Fibroblast of lung (primary cell): ENCODE data around the gene SERPINH1. TPM values are rescaled to one million over a fixed set of nuclear protein-coding genes. Genes with fewer than 3 reads are reported as not detected.
"Not testable (repeated sequence)": the region's sequence is repeated elsewhere in the genome, so short reads cannot be mapped to it uniquely, and the experiment has no call there.

ENCODE experiments used
- DNase-seq, 2 donors: peaks; one replicate each; pipeline versions ENCODE4 v3.0.0 to v3.0.0-alpha.2; 2010; ENCODE audit warnings: low read depth in 2 of 2
- H2AFZ ChIP-seq: 2 replicates; pipeline ENCODE4 v1.5.1; 2012; ENCODE audit warnings: low read length, control low read depth, inconsistent platforms
- H3K27ac ChIP-seq: 2 replicates; pipeline ENCODE4 v1.5.1; 2011; ENCODE audit warnings: low read length, control low read depth; ENCODE audit not compliant: insufficient read depth
- H3K27me3 ChIP-seq: 2 replicates; pipeline ENCODE4 v1.5.1; 2011; ENCODE audit warnings: mild to moderate bottlenecking, low read length; ENCODE audit not compliant: control insufficient read depth, insufficient read depth
- H3K36me3 ChIP-seq: 2 replicates; pipeline ENCODE4 v1.5.1; 2011; ENCODE audit warnings: low read length; ENCODE audit not compliant: control insufficient read depth, insufficient read depth
- H3K4me1 ChIP-seq: 2 replicates; pipeline ENCODE4 v1.5.1; 2011; ENCODE audit warnings: low read length; ENCODE audit not compliant: control insufficient read depth, insufficient read depth; ENCODE audit errors: extremely low read depth
- H3K4me2 ChIP-seq: 2 replicates; pipeline ENCODE4 v1.5.1; 2011; ENCODE audit warnings: low read length, control low read depth; ENCODE audit not compliant: insufficient read depth; ENCODE audit errors: extremely low read depth
- H3K4me3 ChIP-seq, 4 experiments: fragments of 200-600 bp in 1 of 4; sonication (generic) in 1 of 4; replicated peaks in 1 of 4; 2 replicates each; pipeline ENCODE4 v1.5.1; 2011 to 2016; ENCODE audit warnings: low read length in 4 of 4, low read depth in 3 of 4, mild to moderate bottlenecking in 3 of 4, control low read depth in 2 of 4, inconsistent platforms in 1 of 4, mixed read lengths in 1 of 4; ENCODE audit not compliant: insufficient read depth in 1 of 4; ENCODE audit errors: control extremely low read depth in 1 of 4
- H3K79me2 ChIP-seq: 2 replicates; pipeline ENCODE4 v1.5.1; 2012; ENCODE audit warnings: mild to moderate bottlenecking, low read length, inconsistent platforms; ENCODE audit not compliant: control insufficient read depth, insufficient read depth
- H3K9ac ChIP-seq: 2 replicates; pipeline ENCODE4 v1.5.1; 2011; ENCODE audit warnings: mild to moderate bottlenecking, low read length, control low read depth; ENCODE audit not compliant: insufficient read depth
- H3K9me3 ChIP-seq: 2 replicates; pipeline ENCODE4 v1.5.1; 2012; ENCODE audit warnings: low read depth, low read length; ENCODE audit not compliant: control insufficient read depth, insufficient read depth
- H4K20me1 ChIP-seq: 2 replicates; pipeline ENCODE4 v1.5.1; 2011; ENCODE audit warnings: low read length; ENCODE audit not compliant: control insufficient read depth, insufficient read depth; ENCODE audit errors: extremely low read depth
- EZH2 ChIP-seq: IDR thresholded peaks from 2 replicates; pipeline ENCODE4 v1.5.1; 2012; ENCODE audit warnings: low read length, control low read depth, mild to moderate bottlenecking; ENCODE audit errors: missing control alignments
- polyA plus RNA-seq, 2 donors: library from polyadenylated mRNA; depleted of rRNA in 1 of 2; stranded (reverse) in 1 of 2; unstranded in 1 of 2; fragments of >200 nt; gene quantifications; 2 replicates each; pipeline ENCODE4 v1.2.1, GENCODE V29; 2011 to 2012; ENCODE audit warnings: missing spikeins in 1 of 2
- total RNA-seq: library from RNA; depleted of rRNA; stranded (reverse); fragments of >200 nt; gene quantifications from 2 replicates; pipeline ENCODE4 v1.2.1, GENCODE V29; 2014
- TF ChIP-seq, protein P1 (sequence below), 2 donors: IDR thresholded peaks in 1 of 2; conservative IDR thresholded peaks in 1 of 2; 1 replicate in 1 of 2; 2 replicates in 1 of 2; pipeline ENCODE4 v1.5.1; 2011 to 2012; ENCODE audit warnings: low read length in 2 of 2, control low read depth in 1 of 2, inconsistent platforms in 1 of 2, low read depth in 1 of 2, mild to moderate bottlenecking in 1 of 2

The SERPINH1 gene
- total and polyA plus RNA-seq, 2 donors (not counting 1 experiment from before 2014, with no cell fraction given): 491 to 750 TPM

DNA sequence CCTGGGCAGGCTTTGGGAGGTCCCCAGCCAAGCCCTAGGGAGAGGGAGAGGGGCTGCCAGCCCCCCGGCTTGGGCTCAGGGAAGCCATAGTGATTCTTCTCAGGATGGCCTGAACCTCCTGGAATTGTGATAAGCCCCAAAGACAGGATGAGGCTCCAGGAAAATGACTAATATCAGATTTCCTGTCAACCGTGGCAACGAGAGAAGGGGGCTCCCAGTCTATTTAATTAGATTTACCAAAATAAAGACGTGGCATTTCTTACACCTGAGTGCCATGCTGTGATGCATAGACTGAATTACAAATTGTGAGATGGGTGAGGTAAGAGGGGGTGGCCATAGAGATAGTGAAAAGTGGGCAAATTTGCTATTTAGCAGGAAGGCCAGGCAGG lies 20.4 kb downstream of the SERPINH1 start:
- Histone ChIP-seq H3K27ac (peak overlapping the region; percentile 62), H3K4me3 (peak overlapping the region; percentile 44 to 71 (median 52)), H3K9ac (no peak overlapping the region), H3K4me1 (peaks cover 9% of the 10 kb centered on the region), H4K20me1 (no peaks in the 10 kb centered on the region), H3K4me2 (peak overlapping the region; percentile 74), H3K36me3 (no peaks in the 10 kb centered on the region), H2AFZ (peak overlapping the region; percentile 92), H3K9me3 (no peaks in the 10 kb centered on the region), H3K27me3 (no peaks in the 10 kb centered on the region), H3K79me2 (no peaks in the 10 kb centered on the region)
- TF ChIP-seq, protein P1, sequence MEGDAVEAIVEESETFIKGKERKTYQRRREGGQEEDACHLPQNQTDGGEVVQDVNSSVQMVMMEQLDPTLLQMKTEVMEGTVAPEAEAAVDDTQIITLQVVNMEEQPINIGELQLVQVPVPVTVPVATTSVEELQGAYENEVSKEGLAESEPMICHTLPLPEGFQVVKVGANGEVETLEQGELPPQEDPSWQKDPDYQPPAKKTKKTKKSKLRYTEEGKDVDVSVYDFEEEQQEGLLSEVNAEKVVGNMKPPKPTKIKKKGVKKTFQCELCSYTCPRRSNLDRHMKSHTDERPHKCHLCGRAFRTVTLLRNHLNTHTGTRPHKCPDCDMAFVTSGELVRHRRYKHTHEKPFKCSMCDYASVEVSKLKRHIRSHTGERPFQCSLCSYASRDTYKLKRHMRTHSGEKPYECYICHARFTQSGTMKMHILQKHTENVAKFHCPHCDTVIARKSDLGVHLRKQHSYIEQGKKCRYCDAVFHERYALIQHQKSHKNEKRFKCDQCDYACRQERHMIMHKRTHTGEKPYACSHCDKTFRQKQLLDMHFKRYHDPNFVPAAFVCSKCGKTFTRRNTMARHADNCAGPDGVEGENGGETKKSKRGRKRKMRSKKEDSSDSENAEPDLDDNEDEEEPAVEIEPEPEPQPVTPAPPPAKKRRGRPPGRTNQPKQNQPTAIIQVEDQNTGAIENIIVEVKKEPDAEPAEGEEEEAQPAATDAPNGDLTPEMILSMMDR (conservative IDR thresholded peaks at IDR 0.05 in 1 of 2, IDR thresholded peaks at IDR 0.05 in 1 of 2; ENCODE audit: low read depth in 1 of 2, low read length in 2 of 2): no peak
- no peak for TF ChIP-seq EZH2
- no peak for DNase-seq

DNA sequence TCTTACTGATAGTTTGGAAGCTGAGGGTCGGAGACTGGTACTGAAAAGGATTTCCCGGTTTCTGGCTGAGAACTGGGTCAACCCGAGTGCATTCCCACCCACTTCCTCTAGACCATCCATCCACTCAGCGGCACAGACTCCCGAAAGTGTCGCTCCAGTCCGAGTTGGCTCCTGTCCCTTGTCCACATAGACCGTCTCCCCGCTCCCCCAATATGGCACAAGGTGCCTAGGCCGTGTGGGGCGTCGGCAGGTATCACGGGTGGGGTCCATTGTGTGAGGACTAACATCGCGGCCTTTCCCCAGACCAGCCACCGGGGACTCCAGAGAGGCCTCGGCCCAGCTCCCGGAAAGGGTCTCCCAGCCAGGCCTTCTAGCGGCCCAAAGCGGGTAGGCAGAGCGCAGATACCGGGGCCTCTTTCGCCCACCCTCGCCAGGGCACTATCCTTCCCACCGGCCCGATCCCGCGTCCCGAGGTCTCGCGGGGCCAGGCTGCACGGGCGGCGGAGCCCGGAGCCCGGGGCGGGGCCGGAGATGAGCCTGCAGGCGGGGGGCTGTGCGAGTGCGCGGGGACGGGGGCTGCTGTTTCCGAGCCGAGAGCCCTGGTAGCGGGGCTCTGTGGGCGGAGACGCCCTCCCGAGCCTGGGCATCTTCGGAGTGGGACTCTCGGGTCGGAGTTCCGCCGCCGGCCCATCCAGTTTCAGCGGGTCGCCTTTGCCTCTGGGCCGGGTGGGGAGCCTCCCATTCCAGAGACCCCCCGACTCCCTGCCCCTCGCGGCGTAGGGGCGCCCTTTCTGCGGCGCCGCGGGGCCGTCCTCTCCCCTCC lies 21.1 kb downstream of the SERPINH1 start:
- Histone ChIP-seq H3K4me1 (peaks cover 9% of the 10 kb centered on the region), H3K36me3 (no peaks in the 10 kb centered on the region), H3K4me3 (peak overlapping the region; percentile 44 to 71 (median 56)), H3K27me3 (no peaks in the 10 kb centered on the region), H4K20me1 (no peaks in the 10 kb centered on the region), H3K79me2 (no peaks in the 10 kb centered on the region), H3K9ac (peak overlapping the region; percentile 77), H3K27ac (peak overlapping the region; percentile 62), H3K4me2 (peak overlapping the region; percentile 74), H3K9me3 (no peaks in the 10 kb centered on the region), H2AFZ (peak overlapping the region; percentile 92)
- peak; percentile 70 to 77 for DNase-seq
- TF ChIP-seq, protein P1 (conservative IDR thresholded peaks at IDR 0.05 in 1 of 2, IDR thresholded peaks at IDR 0.05 in 1 of 2; ENCODE audit: low read depth in 1 of 2, low read length in 2 of 2): peak; percentile 17 to 47
- no peak for TF ChIP-seq EZH2

DNA sequence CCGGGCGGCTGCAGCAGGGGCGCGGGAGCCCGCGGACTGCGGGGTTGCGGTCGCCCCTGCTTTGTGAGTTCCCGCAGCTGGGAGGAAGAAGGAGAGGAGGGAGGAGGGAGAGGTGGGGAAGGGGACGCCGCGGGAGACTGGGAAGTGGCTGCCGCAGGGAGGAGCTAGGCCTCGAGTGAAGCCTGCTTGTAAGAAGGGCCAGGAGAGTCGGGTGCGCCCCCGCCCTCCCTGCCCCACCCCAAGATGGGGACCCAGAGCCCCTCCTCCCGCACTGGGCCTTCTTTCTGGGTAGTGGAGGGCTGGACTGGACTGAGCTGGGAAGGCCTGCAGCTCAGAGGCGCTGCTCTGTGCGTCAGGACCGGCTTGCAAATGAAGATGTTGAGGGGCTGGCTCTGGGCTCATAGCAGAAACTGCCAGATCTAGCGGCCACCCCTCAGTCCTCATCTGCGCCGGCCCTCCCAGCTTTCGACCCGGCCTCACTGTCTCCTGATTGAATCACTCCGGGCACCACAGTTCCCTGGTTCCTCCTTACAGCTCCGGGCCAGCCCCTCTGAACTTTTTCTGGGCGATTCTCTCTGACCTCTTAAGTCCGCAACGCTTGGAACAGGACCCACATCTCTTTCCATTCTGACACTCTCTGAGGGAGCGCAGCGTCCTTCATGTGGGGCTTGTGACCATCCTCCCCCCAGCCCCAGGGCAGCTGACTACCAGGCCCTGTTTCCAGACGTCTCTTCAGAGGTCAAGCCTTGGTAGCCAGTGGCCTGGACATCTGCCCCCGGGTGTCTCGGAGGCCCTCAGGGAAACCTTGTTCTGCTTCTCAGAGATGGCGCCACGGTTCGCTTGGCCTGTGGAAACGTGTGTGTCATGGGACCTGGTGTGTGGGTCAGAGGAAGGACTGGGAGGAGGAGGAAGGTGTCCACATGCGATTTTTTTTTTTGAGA lies 21.9 kb downstream of the SERPINH1 start:
- Histone ChIP-seq H3K9me3 (no peaks in the 10 kb centered on the region), H3K4me1 (peaks cover 9% of the 10 kb centered on the region), H2AFZ (peak overlapping the region; percentile 43), H3K36me3 (no peaks in the 10 kb centered on the region), H3K4me3 (peak overlapping the region in 3 of 4 experiments; percentile 54 to 71 (median 57)), H3K27ac (peak overlapping the region; percentile 62), H4K20me1 (no peaks in the 10 kb centered on the region), H3K79me2 (no peaks in the 10 kb centered on the region), H3K9ac (peak overlapping the region; percentile 77), H3K4me2 (peak overlapping the region; percentile 74), H3K27me3 (no peaks in the 10 kb centered on the region)
- TF ChIP-seq, protein P1 (conservative IDR thresholded peaks at IDR 0.05 in 1 of 2, IDR thresholded peaks at IDR 0.05 in 1 of 2; ENCODE audit: low read depth in 1 of 2, low read length in 2 of 2): no peak
- no peak for TF ChIP-seq EZH2
- DNase-seq: peak; percentile 78 to 87

DNA sequence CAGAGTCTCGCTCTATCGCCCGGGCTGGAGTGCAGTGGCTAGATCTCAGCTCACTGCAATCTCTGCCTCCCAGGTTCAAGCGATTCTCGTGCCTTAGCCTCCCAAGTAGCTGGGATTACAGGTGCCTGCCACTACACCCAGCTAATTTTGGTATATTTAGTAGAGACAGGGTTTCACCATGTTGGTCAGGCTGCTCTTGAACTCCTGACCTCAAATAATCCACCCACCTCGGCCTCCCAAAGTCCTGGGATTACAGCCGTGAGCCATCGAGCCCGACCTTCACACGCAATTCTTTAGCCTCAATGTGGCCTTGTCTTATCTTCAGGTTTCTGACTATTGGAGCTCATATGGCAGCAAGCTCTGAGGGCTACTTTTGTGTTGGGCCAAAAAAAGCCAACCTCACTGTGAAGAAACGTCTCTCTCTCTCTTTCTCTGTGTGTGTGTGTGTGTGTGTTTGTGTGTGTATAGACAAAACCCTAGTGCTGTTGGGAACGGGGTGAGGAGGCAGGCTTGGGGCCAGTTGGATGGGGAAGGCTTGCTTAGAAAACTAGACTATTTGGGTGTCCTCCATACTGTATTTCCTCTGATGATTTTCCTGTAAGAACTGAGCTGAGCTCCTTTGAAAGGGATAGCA lies 22.7 kb downstream of the SERPINH1 start:
- H3K9me3 ChIP-seq, H4K20me1 ChIP-seq, H3K9ac ChIP-seq, H3K27me3 ChIP-seq, H3K27ac ChIP-seq, H3K79me2 ChIP-seq, DNase-seq, H3K4me1 ChIP-seq, H3K4me3 ChIP-seq, H3K36me3 ChIP-seq, H3K4me2 ChIP-seq, H2AFZ ChIP-seq: not testable (repeated sequence)
